SK-N-SH treated with all-trans-retinoic acid at 6 μM for 48 hours (cell line): ENCODE data around the gene LAG3.
"Not testable (repeated sequence)": the region's sequence is repeated elsewhere in the genome, so short reads cannot be mapped to it uniquely, and the experiment has no call there.

ENCODE experiments used
- ARNTL ChIP-seq: fragments of 450-650 bp; formaldehyde crosslinking; IDR thresholded peaks from 2 replicates; pipeline ENCODE4 v1.5.0; 2020; ENCODE audit warnings: low read depth, mild to moderate bottlenecking, moderate library complexity, borderline replicate concordance
- CREB5 ChIP-seq: fragments of 250-450 bp; sonication (Bioruptor Pico); IDR thresholded peaks from 2 replicates; pipeline ENCODE4 v1.5.1; 2020; ENCODE audit warnings: low read depth, mild to moderate bottlenecking, moderate library complexity
- ISL1 ChIP-seq: fragments of 250-450 bp; sonication (Bioruptor Pico); IDR thresholded peaks from 2 replicates; pipeline ENCODE4 v2.1.2; 2022; ENCODE audit warnings: mild to moderate bottlenecking, moderate library complexity
- OSR1 ChIP-seq: fragments of 250-450 bp; sonication (Bioruptor Pico); IDR thresholded peaks from 2 replicates; pipeline ENCODE4 v1.8.0; 2022; ENCODE audit warnings: moderate library complexity, mild to moderate bottlenecking, inconsistent platforms
- PATZ1 ChIP-seq: fragments of 250-450 bp; sonication (Bioruptor Pico); IDR thresholded peaks from 2 replicates; pipeline ENCODE4 v1.8.0; 2020; ENCODE audit warnings: mild to moderate bottlenecking, moderate library complexity, borderline replicate concordance
- RARB ChIP-seq: fragments of 250-450 bp; sonication (Bioruptor Pico); IDR thresholded peaks from 2 replicates; pipeline ENCODE4 v1.8.0; 2021; ENCODE audit warnings: mild to moderate bottlenecking, moderate library complexity
- ZNF70 ChIP-seq: fragments of 450-650 bp; formaldehyde crosslinking; IDR thresholded peaks from 2 replicates; pipeline ENCODE4 v1.5.0; 2020; ENCODE audit warnings: mild to moderate bottlenecking, moderate library complexity
- ZNF8 ChIP-seq: fragments of 450-650 bp; formaldehyde crosslinking; IDR thresholded peaks from 2 replicates; pipeline ENCODE4 v1.5.0; 2020; ENCODE audit warnings: mild to moderate bottlenecking, moderate library complexity
- TF ChIP-seq, protein P1 (sequence below): fragments of 250-450 bp; sonication (Bioruptor Pico); IDR thresholded peaks from 2 replicates; pipeline ENCODE4 v1.5.0; 2020; ENCODE audit warnings: mild to moderate bottlenecking, moderate library complexity

GRCh38 chr12:6743300-6743699, 29.0 kb upstream of the LAG3 start:
- not testable (repeated sequence) for TF ChIP-seq PATZ1 (CRISPR knock-in tag); RARB; OSR1 (CRISPR knock-in tag); ZNF8 (CRISPR knock-in tag); ARNTL (CRISPR knock-in tag); CREB5 (CRISPR knock-in tag); ISL1 (CRISPR knock-in tag); ZNF70
- TF ChIP-seq, protein P1, sequence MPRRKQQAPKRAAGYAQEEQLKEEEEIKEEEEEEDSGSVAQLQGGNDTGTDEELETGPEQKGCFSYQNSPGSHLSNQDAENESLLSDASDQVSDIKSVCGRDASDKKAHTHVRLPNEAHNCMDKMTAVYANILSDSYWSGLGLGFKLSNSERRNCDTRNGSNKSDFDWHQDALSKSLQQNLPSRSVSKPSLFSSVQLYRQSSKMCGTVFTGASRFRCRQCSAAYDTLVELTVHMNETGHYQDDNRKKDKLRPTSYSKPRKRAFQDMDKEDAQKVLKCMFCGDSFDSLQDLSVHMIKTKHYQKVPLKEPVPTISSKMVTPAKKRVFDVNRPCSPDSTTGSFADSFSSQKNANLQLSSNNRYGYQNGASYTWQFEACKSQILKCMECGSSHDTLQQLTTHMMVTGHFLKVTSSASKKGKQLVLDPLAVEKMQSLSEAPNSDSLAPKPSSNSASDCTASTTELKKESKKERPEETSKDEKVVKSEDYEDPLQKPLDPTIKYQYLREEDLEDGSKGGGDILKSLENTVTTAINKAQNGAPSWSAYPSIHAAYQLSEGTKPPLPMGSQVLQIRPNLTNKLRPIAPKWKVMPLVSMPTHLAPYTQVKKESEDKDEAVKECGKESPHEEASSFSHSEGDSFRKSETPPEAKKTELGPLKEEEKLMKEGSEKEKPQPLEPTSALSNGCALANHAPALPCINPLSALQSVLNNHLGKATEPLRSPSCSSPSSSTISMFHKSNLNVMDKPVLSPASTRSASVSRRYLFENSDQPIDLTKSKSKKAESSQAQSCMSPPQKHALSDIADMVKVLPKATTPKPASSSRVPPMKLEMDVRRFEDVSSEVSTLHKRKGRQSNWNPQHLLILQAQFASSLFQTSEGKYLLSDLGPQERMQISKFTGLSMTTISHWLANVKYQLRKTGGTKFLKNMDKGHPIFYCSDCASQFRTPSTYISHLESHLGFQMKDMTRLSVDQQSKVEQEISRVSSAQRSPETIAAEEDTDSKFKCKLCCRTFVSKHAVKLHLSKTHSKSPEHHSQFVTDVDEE (CRISPR knock-in tag), result not testable (repeated sequence)
